Frontal cortex (tissue), 4 donors: Measurements from ENCODE around the gene CA10. TPM values are rescaled to one million over a fixed set of nuclear protein-coding genes. Genes with fewer than 3 reads are reported as not detected.

Experiments
- DNase-seq, 2 donors: peaks; one replicate each; pipeline ENCODE4 v3.0.0; 2012; ENCODE audit warnings: low spot score in 2 of 2
- FAIRE-seq: peaks from 2 replicates; lab custom pipeline; 2012; peaks lifted over from hg19 to GRCh38; lab: Jason Lieb, UNC
- total RNA-seq: library from RNA; depleted of rRNA; stranded (reverse); fragments of >200 nt; gene quantifications from one replicate; pipeline ENCODE4 v1.2.3, GENCODE V29; 2014
- donor health status: control.
- donor health status: control.
- donor health status: control.

Gene CA10
- total RNA-seq, 1 donor from 2014 or later = 39.5 TPM

DNA sequence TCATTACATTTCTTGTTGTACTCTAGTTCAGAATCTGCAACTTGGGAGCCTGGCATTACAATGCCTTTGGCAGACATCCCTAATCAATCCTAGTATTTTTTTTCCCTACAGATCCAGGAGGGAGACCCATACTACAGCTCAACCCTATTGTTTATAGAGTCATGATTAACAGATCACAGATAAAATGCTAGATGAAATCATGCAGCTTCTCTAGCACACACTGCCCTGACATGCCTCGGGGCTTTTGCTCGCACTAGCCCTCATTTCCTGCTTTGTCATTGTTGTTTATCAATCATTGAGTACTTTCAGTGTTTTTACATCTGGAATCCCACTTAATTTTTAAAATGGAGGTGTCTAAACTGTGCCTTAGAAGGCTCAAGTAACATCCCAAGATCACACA is 412.5 kb downstream of the CA10 start:
- FAIRE-seq = no peak
- DNase-seq = no peak

DNA sequence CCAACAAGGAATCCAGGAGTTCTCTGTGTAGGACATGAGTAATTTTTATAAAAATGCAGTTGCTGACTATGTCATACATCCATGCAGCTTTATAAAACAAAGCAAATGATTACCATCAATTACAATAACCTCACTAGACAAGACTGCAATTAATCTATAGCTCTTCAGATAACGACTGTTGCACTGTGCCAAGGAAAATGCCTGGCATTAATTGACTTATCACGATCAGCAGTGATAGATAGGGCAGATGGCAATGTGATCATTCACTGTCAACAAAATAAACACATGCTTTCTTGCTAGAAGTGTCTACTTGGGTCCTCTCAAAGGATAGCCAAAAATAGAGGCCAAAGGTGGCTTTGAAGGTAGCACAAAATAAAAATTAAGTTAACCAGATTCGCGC is 415.0 kb downstream of the CA10 start:
- DNase-seq (no peak), FAIRE-seq (no peak)

DNA sequence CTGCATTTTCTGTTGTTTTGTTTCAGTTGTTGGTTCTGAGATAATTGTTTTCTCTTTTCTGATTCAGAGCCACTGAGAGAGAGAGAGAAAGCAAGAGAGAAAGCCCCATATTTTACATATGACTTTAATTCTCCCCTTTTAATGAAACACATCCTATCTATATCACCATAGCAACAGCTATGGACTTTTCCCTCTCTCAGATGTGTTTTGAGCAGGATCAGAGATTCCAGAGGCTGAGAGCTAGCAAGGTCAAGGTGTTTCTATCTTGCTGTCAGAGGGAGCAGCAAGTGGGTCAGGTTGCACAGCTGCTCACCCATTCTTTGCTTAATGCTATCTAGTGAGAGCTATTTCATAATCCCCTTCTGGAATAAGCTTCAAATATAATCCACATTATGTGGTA is 415.9 kb downstream of the CA10 start:
- no peak for DNase-seq
- FAIRE-seq = no peak

DNA sequence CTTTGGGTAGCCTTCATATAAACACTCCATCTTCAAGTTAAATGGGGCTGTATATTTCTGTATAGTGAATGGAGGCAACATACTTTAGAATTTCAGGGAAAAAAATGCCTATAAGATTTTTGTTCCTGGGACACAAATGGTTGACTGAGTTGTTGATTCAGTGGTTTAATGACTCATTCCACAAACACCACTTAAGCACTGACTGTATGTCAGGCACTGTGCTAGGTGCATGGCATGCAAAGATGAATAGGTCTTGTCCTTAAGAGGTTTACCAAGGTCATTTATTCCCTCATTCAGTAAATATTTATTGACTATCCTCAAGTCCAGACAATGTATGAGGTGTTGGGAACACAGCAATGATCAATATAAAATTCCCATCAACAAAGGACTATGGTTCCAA is 417.1 kb downstream of the CA10 start:
- DNase-seq = no peak
- FAIRE-seq = no peak

DNA sequence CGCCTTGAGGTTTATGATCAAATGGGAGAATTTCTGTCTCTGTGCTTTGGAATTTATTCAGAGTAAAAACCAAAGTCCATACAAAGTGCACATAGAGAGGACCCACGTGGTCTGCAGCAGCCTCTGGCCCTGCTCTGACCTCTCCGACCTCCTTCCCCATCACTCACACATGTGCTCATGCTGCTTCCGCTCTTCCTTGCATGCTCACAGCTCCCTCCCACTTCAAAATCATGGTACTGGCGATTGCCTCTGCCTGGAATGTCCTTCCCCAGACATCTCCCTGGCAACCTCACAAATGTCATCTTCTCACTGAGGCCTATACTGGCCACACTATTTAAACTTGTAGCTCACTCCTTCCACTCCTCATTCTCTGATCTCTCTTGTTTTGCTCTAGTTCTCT is 418.0 kb downstream of the CA10 start:
- FAIRE-seq (no peak), DNase-seq (no peak)

DNA sequence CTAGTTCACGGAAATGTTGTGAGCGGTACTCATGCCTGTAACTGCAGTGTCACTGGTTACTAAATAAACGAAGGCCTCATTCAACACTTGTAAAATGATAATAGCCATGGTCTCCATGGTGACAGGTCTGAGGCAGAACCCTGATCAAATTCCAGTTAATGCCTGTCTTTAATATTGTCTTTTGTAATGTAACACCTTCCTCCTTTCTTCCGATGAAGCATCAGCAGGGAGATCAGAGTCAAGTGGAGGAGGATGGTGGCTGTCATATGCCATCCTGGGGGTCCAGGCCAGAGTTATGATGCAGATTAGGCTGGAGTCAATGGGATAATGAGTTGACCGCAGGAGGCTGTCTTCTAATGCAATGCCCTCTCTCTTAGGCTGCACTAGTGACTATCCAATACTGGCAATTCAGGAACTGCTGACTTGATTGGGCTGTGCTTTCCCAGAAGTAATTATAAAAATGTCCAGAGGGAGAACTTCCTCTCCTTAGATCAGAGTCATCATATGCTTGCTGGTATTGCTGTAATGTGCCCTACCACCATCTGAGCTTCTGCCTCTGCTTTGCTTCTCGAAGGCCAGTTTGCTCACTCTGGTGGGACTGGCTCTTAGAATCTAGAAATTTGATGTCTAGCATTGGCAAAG is 419.1 kb downstream of the CA10 start:
- FAIRE-seq = no peak
- no peak for DNase-seq

DNA sequence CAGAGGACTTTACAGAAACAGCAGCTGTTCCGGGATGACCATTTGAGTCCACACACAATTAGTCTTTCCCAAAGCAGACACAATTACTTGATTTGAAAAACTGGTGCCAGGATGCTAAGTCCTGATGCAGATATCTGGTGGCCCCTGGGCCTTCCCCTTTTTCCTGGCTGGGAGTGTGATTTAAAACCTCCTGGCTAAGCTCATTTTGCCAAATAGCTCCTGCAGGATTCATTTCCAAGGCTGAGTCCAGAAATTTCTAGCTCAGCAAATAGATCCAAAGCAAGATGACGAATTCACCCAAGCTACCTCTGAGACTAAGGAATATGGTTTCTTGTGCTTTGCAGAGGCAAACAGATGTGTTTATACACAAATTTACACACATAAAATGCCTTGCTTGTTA is 422.2 kb downstream of the CA10 start:
- no peak for DNase-seq
- FAIRE-seq = no peak

DNA sequence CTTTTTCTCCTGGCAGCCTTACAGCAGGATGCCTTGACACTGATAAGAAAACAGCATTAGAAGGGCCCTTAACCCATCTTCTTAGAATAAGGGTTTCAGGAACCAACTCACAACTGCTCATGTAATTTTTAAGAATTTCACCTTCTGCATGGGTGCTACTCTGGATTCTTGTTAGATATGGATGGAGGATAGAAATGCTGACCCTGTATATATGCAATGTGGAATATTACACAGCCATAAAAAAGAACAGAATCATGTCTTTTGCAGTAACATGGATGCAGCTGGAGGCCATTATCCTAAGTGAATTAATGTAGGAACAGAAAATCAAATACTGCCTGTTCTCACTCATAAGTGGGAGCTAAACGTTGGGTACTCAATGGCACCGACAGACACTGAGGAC is 423.5 kb downstream of the CA10 start:
- DNase-seq = no peak
- no peak for FAIRE-seq

DNA sequence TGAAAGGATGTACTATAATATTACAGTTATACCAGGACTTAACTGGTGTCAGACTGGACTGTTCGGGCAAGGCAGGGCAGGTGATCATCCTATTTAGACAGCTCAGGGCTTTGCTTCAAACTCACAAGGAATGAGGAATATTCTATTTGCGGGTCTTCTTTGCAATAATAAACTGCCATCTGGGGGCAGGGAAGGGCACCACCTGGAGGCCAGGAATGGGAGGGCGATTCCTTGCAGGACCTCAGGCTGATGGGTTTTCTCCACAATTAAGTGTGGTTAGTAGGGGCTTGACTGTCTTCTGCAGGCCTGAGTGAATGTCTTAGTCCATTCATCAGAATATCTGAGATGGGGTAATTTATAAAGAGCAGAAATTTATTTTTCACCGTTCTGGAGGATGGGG is 424.1 kb downstream of the CA10 start:
- DNase-seq (no peak), FAIRE-seq (no peak)

DNA sequence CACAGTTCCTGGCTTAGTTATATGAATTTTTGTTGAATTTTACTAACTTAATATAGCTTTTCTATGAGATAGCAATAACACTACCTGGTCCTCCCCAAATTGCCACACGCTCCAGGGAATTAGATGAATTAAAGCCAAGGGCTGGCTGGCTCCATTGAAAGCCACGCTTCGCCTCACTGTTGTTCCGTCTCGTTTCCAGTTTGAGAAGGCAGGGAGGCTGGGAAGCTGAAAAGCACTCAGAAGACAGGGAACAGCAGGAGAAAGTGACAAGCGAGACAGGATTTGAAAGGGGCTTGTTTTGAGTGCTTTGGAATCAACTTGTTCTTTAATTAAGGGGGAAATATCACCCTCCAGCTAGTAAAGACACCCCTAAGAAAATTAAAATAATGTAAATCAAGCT is 425.3 kb downstream of the CA10 start:
- FAIRE-seq (no peak), DNase-seq (no peak)

DNA sequence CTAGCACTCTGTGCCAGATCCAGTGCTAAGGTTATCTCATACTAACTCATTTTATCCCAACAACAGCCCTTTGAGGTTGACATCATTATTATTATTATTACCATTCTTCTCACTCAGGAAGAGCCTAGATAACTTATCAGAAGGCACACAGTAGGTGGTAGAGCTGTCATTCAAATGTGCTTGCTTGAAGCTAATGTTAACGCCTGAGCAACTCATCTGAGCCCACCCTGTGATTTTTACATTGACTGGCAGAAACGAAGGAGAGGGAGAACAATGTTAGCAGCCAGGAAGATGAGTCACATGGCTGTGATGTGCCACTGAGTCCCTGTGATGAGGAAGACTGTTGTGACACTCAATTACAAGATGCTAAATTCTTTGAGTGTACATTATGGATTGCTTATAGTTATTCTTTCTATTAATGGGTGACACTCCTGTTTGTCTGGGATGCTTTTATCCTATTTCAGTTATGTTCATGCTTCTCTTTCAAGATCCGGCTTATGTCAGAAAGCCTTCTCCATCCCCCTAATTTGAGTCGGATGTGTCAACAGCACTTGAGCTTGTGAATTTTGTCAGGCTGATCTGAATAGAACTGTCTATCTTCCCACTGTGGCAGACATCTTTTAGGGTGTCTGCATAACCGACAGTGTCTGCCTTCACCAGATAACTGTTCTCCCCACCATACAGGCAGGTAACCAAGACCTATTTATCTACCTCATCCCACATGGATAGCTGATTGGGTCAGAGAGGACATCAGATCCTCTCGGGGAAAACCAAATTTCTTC is 426.4 kb downstream of the CA10 start:
- FAIRE-seq (no peak), DNase-seq (no peak)

DNA sequence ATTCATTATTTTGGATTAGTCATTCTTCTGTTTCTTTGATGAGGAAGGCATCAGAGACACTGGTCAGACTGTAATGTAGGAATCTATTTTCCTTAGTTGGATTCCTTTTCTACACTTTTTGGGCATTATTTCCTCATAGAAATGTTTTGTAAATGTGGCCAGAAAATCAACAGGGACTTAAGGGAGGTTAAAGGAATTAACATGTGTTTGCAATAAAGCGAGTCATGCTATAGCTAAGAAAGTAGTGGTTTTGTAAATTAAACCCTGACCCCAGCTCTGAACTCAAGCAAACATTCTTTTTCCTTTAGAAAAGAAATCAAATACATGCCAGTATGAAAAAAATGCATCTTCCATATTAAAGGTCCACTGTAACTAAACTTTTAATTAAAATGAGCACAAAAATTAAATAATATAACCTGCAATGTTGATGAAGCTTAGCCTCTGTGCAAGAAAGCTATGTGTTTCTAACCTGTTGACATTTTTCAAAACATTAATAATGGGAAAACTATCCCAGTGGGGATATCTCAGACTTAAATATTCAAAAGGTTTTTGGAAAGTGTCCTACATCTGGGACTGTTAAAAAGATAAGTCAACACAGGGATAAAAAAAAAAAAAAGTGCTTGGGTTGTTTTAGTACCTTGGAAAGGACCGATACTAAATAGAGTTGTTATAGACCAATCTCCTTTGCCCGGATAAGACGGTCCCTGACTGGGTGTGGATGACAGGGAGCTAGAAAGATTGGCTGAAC is 428.0 kb downstream of the CA10 start:
- FAIRE-seq (no peak), DNase-seq (no peak)

DNA sequence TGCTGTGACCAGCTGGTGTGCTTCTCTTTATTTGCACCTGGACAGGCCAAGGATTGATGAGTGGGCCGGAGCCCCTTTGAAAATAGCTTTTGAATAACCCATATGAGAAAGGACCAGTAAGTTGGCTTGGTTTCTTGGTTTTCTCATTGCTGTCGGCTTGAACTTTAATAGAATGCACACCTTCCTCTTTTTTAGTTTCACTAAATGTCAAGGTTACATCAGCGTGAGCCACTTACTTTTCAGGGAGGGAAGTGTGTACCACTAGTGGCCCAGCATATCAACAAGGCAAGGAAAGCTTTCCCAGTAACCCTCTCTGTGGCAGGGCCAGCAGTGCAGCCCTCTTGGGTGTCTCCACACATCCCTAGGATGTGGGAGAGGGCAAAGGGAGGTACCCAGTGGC is 433.3 kb downstream of the CA10 start:
- DNase-seq (no peak), FAIRE-seq (no peak)

DNA sequence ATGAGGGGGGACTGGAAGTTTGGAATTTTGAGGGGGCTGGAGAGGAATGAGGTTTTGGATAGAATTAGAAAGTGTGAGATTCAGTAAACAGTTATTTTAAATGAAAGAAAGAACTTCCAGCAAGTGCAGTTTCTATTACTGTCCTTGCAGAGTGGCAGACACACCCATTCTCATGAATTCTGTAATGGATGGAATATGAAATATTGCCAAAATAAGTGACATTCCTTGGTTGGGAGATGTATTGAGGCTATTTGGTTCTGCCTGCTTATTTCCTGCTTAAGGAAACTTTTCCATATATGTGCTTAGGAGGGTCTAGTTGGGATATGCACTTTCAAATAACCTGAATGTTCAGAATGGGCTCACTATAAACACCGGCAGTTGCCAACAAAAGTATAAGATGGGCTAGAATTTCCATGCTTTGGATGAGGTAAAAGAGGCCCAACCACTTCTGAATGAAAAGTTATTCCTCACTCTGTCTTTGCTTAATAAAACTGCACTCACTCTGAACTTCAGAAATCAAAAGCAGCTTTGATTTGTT is 434.4 kb downstream of the CA10 start:
- DNase-seq (no peak), FAIRE-seq (no peak)

DNA sequence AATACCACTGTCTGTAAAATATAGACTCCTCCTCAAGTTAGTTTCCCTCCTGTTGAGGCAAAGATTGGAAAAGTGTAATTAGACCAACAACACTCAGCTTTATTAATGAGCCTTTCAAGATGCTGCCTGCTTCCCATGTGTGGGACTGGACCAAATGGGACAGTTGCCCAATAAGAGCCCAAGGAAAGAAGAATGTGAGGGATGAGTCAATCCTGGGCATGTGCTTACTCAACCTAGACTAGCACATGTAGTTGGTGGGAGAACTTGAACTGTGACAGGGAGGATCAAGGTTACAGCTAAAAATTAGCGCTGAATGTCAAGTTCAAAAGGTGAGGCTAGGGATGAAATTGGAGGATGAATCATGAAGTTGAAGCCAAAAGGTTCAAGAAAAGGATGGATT is 435.5 kb downstream of the CA10 start:
- DNase-seq (no peak), FAIRE-seq (no peak)

DNA sequence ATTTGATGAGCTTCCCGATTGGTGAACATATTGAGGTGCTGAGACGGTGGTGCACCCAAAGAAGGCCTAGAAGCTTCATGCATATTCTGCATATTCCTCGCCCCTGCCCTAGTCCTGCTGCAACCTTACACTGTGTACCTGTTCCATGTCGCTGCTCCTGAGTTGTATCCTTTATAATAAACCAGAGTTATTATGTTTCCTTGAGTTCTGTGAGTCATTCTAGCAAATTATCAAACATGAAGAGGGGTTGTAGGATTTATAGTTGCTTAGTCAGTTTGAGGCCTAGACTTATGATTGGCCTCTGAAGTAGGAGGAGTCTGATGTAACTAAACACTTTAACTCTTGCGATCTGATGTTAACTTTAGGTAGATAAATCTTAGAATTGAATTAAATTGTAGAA is 436.8 kb downstream of the CA10 start:
- DNase-seq (no peak), FAIRE-seq (no peak)

DNA sequence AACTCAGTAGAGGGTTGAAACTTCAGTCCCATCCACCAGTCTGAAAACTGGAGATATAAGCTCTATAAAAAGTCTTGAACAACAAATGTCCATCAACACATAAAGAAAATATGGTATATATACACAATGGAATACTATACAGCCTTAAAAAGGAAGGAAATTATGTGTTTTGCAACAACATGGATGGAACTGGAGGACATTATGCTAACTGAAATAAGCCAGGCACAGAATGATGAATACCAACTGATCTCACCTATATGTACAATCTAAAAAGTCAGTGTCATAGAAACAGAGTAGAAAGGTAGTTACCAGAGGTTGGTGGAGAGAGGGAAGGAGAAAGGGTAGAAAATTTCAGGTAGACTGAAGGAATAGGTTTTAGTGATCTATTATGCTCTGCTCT is 438.1 kb downstream of the CA10 start:
- FAIRE-seq = no peak
- DNase-seq = no peak

DNA sequence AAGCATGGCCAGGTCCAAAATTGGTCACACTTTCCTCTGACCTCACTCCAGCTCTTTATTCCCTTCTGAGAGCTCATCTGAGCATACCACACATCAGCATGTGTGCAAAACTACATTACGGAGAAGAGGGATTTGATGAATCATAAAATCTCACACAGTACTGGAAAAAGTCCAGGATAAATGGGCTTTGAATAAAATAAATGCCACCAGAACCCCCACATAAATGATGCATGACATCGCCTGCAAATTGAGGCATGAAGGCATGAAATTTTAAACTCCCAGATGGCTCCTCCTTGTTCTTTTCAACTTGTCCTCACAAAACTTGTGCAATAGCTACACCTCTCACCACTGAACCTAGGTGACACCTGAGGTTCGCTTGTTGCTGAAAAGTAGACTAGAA is 439.5 kb downstream of the CA10 start:
- no peak for DNase-seq

DNA sequence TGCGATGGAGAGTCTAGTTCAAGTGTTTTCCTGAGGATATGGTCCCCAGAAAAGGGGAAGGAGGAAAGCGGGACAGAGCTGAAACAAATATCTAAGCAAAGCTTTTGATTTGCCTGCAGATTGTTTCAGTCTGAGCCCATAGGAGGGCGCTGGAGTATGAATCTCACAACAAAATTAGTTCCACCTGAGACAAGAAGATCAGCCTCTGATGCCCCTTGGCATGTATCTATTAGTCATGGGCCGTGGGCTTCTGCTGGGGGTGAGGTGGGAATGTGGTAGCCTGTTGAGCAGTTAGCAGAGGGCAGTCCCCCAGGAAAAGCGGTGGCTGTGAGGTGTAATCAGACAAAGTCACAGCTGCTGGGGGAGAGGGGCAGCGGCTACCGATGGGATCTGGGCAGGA is 446.9 kb downstream of the CA10 start:
- FAIRE-seq (no peak), DNase-seq (no peak)

More for the DNA sequence above, 439.5 kb downstream of the CA10 start:
- FAIRE-seq = no peak

DNA sequence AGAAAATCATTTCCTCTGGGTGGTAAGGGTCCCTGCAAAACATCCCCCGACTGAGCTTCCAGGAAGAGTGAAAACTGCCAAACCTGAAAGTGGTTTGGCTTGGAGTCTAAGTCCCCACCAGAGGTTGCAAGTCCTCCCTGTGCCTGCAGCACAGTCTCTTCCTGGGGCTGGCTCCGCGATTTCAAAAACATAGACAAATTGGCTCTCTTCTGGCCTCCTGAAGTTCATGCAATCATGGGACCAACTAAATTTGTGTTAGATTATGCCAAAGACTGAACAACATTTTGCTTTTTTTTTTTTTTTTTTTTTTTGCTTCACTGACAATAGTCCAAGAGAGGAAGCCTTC is 447.9 kb downstream of the CA10 start:
- no peak for FAIRE-seq
- no peak for DNase-seq
